Measurements from ENCODE around the gene RNU4-1. TPM values are rescaled to one million over a fixed set of nuclear protein-coding genes. Genes with fewer than 3 reads are reported as not detected.
A peak's percentile ranks its signal among the peaks of the same experiment; 100 is the strongest.

The RNU4-1 gene
- total and polyA plus RNA-seq, 9 of the 15 experiments (the other 6 are each of a cell fraction or from before 2014, with no cell fraction given): under 0.01 to 19,719 (median 3,563) TPM; not detected in 4

GRCh38 chr12:120292661-120293531, at the start of gene RNU4-1 (continued):
- TF ChIP-seq PML (IDR thresholded peaks at IDR 0.05; ENCODE audit: low read length) (peak; percentile 100), KLF13 (tag; IDR thresholded peaks at IDR 0.05; ENCODE audit: borderline replicate concordance, low read depth) (peak; percentile 89), ZNF639 (CRISPR knock-in tag; conservative IDR thresholded peaks at IDR 0.05 in 1 of 2, IDR thresholded peaks at IDR 0.05 in 1 of 2) (peak in 1 of 2 experiments; percentile 54; a peak in 2 of 4 replicates), ZNF766 (CRISPR knock-in tag; conservative IDR thresholded peaks at IDR 0.05) (peak; percentile 82), BRD4 (IDR thresholded peaks at IDR 0.05) (0 out of 2 replicates have a peak, but pooled peaks have one; percentile 7), HMBOX1 (IDR thresholded peaks at IDR 0.05) (peak; percentile 90), GABPA (tag; conservative IDR thresholded peaks at IDR 0.05; ENCODE audit: low read depth) (no peak), SMARCA4 (IDR thresholded peaks at IDR 0.05) (no peak; the same call in 1 of the 2 replicates), POLR2H (tag; IDR thresholded peaks at IDR 0.05; ENCODE audit: low read depth) (peak; percentile 99), MEF2A (IDR thresholded peaks at IDR 0.05; ENCODE audit: control insufficient read depth, low read depth, low read length) (peak; percentile 83), MAFF (IDR thresholded peaks at IDR 0.05; ENCODE audit: low read length) (peak; percentile 31), SMAD2 (IDR thresholded peaks at IDR 0.05; ENCODE audit: low read depth, low read length) (no peak), EP300 (IDR thresholded peaks at IDR 0.05; ENCODE audit: low read length) (peak; percentile 62), ATF1 (CRISPR knock-in tag; IDR thresholded peaks at IDR 0.05) (no peak), ATF1 (tag; IDR thresholded peaks at IDR 0.05) (peak; percentile 24), TEAD1 (CRISPR knock-in tag; IDR thresholded peaks at IDR 0.05) (peak in 1 of 2 experiments; percentile 65; a peak in 1 of 4 replicates), MBD2 (IDR thresholded peaks at IDR 0.05; ENCODE audit: borderline replicate concordance, low read depth) (peak; percentile 95), SIN3B (IDR thresholded peaks at IDR 0.05; ENCODE audit: low read depth) (no peak), RB1 (IDR thresholded peaks at IDR 0.05; ENCODE audit: low read depth) (peak; percentile 63; the same call in 1 of the 2 replicates), GTF2A2 (tag; IDR thresholded peaks at IDR 0.05) (peak; percentile 99), ETV6 (IDR thresholded peaks at IDR 0.05; ENCODE audit: borderline replicate concordance in 1 of 2, low read depth in 2 of 2, low read length in 1 of 2) (0 out of 4 replicates have a peak, but pooled peaks of 1 of the 2 experiments have one; percentile 41), ETV6 (CRISPR knock-in tag; IDR thresholded peaks at IDR 0.05; ENCODE audit: borderline replicate concordance) (no peak), MAX (CRISPR knock-in tag; IDR thresholded peaks at IDR 0.05) (no peak; the same call in 1 of the 2 replicates), ARID1B (IDR thresholded peaks at IDR 0.05) (0 out of 2 replicates have a peak, but pooled peaks have one; percentile 27), GTF2F1 (IDR thresholded peaks at IDR 0.05; ENCODE audit: low read depth, low read length) (peak; percentile 100), CSDE1 (IDR thresholded peaks at IDR 0.05) (peak in 1 of 2 experiments; percentile 97; a peak in 2 of 4 replicates), ZBED1 (IDR thresholded peaks at IDR 0.05) (peak; percentile 98), HNRNPUL1 (IDR thresholded peaks at IDR 0.05; ENCODE audit: low read length) (peak; percentile 95), SOX6 (IDR thresholded peaks at IDR 0.05) (peak; percentile 74; the same call in 1 of the 2 replicates)
